NCI-H2081 treated with DMSO at 0.1 percent for 48 hours (cell line): ENCODE data around the gene GET4.
A peak's percentile ranks its signal among the peaks of the same experiment; 100 is the strongest.
"Not testable (repeated sequence)": the region's sequence is repeated elsewhere in the genome, so short reads cannot be mapped to it uniquely, and the experiment has no call there.

Experiments
- DNase-seq: peaks from one replicate; lab custom pipeline; 2025; lab: John Stamatoyannopoulos, UW

Gene GET4

DNA sequence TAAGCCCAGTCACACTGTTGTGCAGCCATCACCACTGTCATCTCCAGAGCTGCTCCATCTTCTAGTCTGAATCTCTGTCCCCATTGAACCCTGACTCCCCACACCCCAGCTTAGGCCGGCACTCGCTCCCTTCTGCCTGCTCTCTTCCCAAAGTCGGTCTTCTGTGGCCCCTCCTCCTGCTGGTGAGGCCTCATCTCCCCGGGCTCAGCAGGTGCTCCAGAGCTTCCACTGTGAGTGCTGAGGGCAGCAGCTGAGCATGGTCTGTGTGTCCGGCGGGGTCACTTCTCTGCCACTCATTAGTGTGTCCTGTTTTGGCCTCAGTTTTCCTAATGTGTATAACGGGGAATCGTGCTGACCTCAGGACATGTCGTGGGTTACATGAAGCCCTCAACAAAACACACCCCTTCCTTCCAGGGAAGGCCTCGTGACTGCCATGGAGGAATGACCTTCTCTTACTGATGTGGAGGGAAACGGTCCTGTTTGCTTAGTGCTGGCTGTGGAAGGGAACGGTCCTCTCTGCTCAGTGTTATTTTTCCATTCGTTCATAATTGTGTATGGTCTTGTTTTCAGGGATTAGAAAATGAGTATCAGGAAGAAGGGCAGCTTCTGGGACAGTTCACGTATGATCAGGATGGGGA, 4.3 kb upstream of the GET4 start:
- DNase-seq, result no peak

- DNase-seq, result not testable (repeated sequence)
These were observed 3.7 kb upstream of the GET4 start for GRCh38 chr7:872685-873084.

- DNase-seq, result peak; percentile 56
These were observed 2.9 kb upstream of the GET4 start for GRCh38 chr7:873367-874002.

DNA sequence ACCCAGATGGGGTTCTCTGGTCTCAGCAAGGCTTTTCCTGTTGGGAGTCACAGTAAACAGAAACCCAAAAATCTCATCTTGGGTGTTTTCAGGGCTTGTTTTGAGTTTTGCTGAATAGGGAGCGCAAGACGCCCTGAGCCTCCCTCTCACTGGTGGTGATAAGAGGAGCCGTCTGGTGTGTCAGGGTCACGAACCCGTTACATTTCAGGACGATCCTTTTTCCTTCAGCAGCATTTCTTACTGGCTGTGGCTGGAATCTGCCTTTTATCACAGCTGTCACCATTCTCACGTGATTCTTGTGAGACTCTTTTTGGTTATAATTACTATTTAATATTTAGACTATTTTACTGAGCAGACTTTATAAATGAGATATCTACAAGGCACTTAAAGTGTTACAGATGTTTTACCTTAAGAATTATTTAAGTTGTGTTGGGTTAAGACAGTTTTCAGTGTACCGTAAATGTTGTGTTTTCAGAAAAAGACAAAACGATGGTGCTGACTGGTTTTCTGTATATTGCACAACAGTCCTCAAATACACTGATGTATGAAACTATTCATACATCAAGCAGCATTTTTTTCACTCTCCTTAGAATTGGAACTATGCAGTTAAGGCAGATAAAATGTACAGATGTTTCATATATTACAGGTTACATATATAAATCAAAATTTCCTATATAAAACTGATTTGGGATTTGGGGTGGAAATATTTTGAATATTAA, 2.2 kb upstream of the GET4 start:
- DNase-seq, result no peak

DNA sequence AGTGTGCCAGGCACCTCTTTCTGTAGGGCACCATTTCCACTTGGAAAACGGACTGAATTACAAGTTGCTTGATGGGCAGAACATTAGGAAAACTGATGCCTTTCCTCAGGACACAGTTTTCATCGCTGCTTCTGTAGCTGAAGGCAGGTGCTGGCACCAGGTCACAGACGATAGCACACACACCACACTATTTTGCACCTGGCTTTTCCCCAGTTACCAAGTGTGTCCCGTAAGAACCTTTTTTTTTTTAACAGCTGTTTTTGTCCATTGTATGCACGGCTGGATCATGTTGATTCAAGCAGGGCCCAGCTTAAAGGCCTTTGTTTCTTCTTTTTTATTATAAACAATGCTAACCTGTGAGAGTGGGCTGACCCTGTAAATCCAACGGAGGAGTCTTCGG, 1.3 kb upstream of the GET4 start:
- DNase-seq, result peak; percentile 42

GRCh38 chr7:875476-876076, 778 bp upstream of the GET4 start:
- DNase-seq, result no peak

GRCh38 chr7:876972-877311, 588 bp downstream of the GET4 start:
- DNase-seq, result no peak

GRCh38 chr7:877312-878232, 1.2 kb downstream of the GET4 start:
- DNase-seq, result no peak

GRCh38 chr7:879093-879492, 2.7 kb downstream of the GET4 start:
- no peak for DNase-seq

- DNase-seq, result no peak
These were observed 3.4 kb downstream of the GET4 start for GRCh38 chr7:879706-880105.

- no peak for DNase-seq
These were observed 4.1 kb downstream of the GET4 start for GRCh38 chr7:880450-880849.

DNA sequence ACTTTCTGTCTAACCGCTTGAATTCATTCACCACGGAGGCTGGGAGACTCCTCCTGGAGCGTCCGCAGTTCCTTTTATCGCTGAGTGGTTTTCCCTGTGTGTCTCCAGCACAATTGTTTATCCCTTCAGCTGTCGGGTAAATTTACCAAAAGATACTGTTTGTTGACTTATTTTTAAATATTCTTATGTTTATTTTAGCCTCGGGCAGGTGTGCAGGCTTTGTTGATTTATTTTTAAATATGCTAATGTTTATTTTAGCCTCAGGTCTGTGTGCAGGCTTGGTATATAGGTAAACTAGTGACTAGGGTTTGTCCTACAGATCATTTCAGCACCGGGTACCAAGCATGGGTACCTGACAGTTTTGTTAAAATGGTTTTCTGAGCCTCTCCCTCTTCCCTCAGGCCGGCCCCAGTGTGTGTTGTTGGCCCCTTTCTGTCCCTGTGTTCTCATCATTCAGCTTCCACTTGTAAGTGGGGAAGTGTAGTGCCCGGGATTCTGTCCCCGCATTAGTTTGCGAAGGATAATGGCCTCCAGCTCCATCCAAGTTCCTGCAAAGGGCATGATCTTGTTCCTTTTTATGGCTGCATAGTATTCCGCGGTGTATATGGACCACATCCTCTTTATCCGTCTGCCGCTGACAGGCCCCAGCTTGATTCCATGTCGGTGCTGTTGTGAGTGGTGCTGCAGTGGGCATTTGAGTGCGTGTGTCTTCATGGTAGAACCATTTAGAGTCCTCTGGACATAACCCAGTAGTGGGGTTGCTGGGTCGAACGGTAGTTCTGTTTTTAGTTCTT, 5.3 kb downstream of the GET4 start:
- DNase-seq, result peak; percentile 55

- DNase-seq, result no peak
These were observed 6.1 kb downstream of the GET4 start for GRCh38 chr7:882336-883035.

- DNase-seq, result no peak
These were observed 7.0 kb downstream of the GET4 start for GRCh38 chr7:883055-884021.

- DNase-seq, result no peak
These were observed 8.0 kb downstream of the GET4 start for GRCh38 chr7:884191-885003.

DNA sequence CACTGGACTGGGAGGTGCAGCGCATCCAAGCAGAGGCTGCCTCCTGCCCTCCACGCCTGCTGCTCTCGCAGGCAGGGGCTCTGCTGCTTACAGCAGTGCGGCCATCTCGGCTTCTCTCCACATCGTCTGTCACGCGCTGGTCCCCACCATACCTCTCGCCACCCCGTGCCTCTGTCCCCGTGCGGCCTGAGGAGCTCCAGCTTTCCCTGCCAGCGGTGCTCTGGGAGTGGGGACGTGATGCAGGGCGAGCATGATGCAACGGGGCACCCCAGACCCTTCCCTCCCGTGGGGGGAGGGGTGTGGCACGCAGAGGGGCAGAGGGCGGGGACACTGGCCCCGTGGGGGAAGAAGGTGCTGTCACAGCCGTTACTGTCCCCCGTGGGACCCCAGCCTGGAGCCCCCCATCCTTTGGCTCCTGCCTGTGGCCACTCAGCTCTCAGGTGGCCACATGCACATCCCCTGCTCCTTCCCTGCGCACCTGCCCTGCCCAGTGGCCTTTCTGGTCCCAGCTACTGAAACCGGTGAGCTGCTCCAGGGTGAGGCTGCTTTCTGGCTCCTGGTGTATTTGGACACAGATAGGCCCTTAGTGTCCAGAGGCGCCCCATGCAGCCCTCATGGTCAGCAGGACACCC, 9.0 kb downstream of the GET4 start:
- no peak for DNase-seq

DNA sequence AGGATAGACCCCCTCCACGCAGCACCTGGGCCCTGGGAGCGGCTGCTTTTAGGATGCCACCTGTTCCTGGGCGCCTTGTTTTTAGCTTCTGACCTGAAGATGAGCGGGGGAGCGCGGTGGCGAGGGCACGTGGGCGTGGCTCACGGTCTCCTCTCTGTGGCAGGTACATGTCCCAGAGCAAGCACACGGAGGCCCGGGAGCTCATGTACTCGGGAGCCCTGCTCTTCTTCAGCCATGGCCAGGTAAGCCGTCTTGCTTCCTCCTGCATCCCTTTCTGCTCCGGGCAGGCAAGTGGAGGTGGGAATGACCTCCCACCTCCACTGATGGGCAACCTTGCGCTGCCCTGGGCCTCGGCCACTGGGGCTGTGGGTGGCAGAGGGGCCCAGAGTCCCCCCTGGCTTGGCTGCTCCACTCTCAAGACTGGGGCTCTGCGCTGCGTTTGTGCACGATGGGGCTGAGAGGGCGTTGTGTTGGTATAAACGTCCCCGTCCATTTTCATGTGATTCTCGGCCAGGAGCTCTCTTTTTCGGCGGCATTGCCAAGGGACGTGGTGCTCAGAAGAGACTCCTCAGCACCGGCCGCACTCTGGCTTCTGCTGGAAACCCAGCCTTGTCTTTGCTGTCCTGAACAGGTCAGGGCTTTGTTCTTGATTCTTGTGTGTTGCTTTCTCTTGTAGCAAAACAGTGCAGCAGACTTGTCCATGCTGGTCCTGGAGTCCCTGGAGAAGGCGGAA, 9.7 kb downstream of the GET4 start:
- no peak for DNase-seq
